Measurements from ENCODE around the gene DIO1.
"Not testable (repeated sequence)": the region's sequence is repeated elsewhere in the genome, so short reads cannot be mapped to it uniquely, and the experiment has no call there.

The DIO1 gene

DNA sequence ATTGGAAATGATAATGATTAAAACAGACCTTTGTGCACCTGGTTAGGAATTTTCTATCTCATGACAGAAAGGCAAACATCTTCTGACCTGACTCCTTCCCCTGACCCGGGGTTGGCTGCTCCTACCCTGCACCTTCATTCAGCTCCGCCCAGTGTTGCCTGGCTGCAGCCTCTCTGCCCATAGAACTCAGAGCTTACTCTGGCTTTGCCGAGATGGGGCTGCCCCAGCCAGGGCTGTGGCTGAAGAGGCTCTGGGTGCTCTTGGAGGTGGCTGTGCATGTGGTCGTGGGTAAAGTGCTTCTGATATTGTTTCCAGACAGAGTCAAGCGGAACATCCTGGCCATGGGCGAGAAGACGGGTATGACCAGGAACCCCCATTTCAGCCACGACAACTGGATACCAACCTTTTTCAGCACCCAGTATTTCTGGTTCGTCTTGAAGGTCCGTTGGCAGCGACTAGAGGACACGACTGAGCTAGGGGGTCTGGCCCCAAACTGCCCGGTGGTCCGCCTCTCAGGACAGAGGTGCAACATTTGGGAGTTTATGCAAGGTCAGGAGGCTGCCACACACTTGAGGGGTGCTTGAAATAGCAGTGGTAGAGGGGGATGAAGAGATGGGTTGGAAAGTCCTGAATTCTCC is at the start of gene DIO1:
DIO1 (plus strand) TSS at position 189 of the 638 bp plus-strand sequence; CDS start at position 213, 24 bp downstream.
- no peaks in the 10 kb centered on the region for H3K27me3 Mint-ChIP-seq
- H3K36me3 Mint-ChIP-seq (ENCODE audit: low read depth) = peaks cover 6% of the 10 kb centered on the region
- H3K9me3 Mint-ChIP-seq = no peaks in the 10 kb centered on the region
- no peak within 1 kb of the TSS for H3K27ac Mint-ChIP-seq
- H3K4me3 Mint-ChIP-seq = no peak within 1 kb of the TSS
- peaks cover 20% of the 10 kb centered on the region for H3K4me1 Mint-ChIP-seq (ENCODE audit: low read depth)
- DNase-seq = no peak

DNA sequence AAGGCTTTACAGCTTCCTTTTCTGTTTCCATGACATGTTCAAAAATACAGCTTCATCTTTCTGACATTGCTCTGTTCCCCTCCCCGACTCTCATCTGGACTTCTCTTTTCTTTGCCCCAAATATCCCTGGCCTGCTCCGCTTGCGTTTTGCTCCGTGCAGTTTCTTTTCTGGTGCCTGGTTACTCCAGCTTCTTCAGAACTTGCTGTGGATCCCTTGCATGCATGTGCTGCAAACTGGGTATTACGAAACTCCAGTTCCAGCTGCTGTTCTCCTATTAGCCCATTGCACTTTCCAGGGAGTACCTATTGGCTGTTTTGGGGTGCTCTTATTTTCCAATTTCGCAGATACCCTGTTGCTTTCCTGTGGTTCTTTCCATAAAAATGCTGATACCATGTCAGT is 46.0 kb upstream of the DIO1 start:
- H3K4me3 Mint-ChIP-seq = no peak overlapping the region
- H3K36me3 Mint-ChIP-seq (ENCODE audit: low read depth) = peaks cover 25% of the 10 kb centered on the region
- H3K9me3 Mint-ChIP-seq = no peaks in the 10 kb centered on the region
- no peak overlapping the region for H3K27ac Mint-ChIP-seq
- H3K4me1 Mint-ChIP-seq (ENCODE audit: low read depth) = no peaks in the 10 kb centered on the region
- no peaks in the 10 kb centered on the region for H3K27me3 Mint-ChIP-seq
- DNase-seq = no peak

DNA sequence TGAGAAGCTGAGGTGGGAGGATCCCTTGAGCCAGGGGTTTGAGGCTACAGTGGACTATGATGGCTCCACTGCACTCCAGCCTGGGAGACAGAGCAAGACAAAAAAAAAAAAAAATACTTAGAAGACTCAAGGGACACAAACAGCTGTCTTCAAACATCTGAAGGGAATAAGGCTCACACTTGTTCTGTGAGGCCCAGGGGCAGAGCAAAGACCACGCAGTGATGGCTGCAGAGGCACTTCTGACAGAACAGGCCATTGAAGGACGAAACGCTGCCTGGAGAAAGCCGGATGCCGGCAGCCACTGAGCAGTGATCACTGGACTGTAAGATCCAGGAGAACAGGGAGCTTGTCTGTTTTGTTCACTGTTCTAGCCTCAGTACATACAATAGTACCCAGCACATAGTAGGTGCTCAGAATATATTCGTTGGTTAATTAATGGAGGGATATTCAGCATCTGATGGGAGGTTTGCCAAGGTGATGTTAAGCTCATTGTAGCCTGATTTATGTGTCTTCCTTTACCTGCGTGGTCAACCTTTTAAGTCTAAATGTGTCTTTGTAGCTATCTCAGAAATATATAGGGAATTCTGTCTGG is 43.8 kb upstream of the DIO1 start:
- Mint-ChIP-seq H3K9me3 (no peaks in the 10 kb centered on the region), H3K36me3 (ENCODE audit: low read depth) (peaks cover 42% of the 10 kb centered on the region), H3K4me3 (no peak overlapping the region), H3K27ac (no peak overlapping the region), H3K27me3 (no peaks in the 10 kb centered on the region), H3K4me1 (ENCODE audit: low read depth) (no peaks in the 10 kb centered on the region)
- no peak for DNase-seq

DNA sequence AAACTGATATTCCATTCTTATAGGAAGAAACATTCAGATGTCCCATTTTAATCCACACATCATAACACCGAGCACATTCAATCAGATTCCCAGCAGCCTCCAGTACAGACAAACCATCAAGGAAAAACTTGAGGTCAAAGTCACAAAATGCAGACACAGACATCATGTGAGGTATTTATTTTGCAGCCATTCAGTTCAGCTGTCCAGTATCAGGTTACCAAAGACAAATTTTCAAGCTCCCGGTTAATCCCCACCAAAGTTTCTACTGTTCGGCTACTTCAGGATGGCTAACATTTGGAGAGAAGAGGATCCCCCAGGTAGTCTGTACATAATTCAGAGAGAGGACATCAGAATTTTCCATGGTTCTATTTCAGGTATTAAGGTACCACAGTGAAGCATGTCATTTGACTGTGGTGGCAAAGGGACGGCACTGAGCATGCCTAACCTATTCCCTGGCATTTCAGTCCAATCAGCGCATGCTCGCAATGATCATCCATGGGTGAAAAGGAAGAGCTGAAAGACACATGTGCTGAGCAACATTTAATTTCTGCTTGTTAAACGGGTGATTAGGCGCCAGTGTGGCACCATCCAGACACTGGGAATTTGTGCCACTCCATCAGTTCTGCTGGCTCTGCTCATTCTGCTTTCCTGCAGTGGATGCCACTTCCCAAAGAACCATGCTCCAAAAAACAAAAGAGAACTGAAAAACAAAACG is 42.3 kb upstream of the DIO1 start:
- no peak for DNase-seq
- no peak overlapping the region for H3K4me3 Mint-ChIP-seq
- H3K9me3 Mint-ChIP-seq = no peaks in the 10 kb centered on the region
- no peaks in the 10 kb centered on the region for H3K4me1 Mint-ChIP-seq (ENCODE audit: low read depth)
- no peaks in the 10 kb centered on the region for H3K27me3 Mint-ChIP-seq
- no peak overlapping the region for H3K27ac Mint-ChIP-seq
- peaks cover 55% of the 10 kb centered on the region for H3K36me3 Mint-ChIP-seq (ENCODE audit: low read depth)

DNA sequence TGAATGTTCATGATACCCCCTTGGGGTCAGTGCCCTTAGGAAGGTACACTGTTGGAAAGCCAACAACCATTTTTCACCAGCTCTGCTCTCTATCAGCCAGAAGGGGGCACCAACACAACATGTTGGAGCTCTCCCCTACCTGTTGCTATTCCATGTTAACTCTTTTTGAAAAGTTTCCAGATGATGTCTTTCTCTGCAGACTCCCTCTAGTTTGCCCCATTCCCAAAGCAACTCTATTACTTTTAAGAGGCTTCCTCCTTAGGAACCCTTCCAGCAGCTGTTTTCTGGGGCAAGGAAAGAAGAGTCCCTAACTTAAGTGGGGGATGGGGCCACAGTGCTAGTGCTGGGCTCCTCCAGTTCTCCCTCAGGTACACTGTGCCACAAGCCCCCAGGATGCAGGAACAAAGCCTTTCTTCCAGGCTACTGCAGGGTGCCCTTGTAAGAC is 33.0 kb upstream of the DIO1 start:
- Mint-ChIP-seq H3K4me1 (ENCODE audit: low read depth) (peaks cover 10% of the 10 kb centered on the region), H3K27me3 (no peaks in the 10 kb centered on the region), H3K27ac (no peak overlapping the region), H3K36me3 (ENCODE audit: low read depth) (peaks cover 39% of the 10 kb centered on the region), H3K9me3 (no peaks in the 10 kb centered on the region), H3K4me3 (no peak overlapping the region)
- peak; percentile 35 for DNase-seq

DNA sequence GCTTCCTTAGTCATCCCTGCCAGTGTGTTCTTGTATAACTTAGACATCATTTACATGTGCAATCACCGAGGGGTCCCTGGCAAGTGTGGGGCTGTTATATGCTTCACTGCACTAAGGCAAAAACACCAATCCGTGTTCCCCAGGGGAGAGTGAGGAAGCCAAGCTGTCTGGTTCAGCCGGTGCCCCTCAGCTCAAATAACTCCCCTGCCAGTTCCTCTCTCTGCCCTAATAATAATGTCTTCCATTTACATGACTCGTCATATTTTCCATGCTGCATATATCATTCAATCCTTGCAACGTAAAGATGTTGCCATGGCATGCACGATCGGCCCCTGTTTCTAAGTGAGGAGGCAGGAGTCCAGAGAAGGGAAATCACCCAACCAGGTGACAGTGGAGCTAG is 31.5 kb upstream of the DIO1 start:
- DNase-seq = no peak
- Mint-ChIP-seq H3K4me3 (no peak overlapping the region), H3K27me3 (no peaks in the 10 kb centered on the region), H3K36me3 (ENCODE audit: low read depth) (peaks cover 39% of the 10 kb centered on the region), H3K27ac (peak overlapping the region; percentile 42), H3K9me3 (no peaks in the 10 kb centered on the region), H3K4me1 (ENCODE audit: low read depth) (peaks cover 10% of the 10 kb centered on the region)

DNA sequence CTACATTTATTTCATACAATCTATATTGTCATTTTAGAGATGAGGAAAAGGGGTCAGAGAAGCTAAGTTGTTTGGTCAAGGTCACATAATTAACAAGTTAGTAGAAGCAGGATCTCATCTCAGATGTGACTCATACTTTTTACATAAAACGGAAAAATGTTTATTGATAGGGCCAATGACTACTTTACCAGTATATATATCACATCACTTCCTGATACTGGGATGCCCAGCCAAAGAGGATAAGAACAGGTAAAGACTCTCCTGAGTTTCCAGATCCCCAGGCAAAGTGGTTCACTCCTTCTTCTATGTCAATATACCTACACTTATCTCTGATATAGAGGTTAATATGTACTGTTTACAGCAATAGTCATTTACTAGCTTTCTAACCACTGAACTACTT is 25.4 kb upstream of the DIO1 start:
- Mint-ChIP-seq H3K27ac (peak overlapping the region; percentile 27), H3K36me3 (ENCODE audit: low read depth) (peaks cover 70% of the 10 kb centered on the region), H3K4me1 (ENCODE audit: low read depth) (peaks cover 1% of the 10 kb centered on the region), H3K9me3 (no peaks in the 10 kb centered on the region), H3K4me3 (no peak overlapping the region), H3K27me3 (no peaks in the 10 kb centered on the region)
- no peak for DNase-seq

DNA sequence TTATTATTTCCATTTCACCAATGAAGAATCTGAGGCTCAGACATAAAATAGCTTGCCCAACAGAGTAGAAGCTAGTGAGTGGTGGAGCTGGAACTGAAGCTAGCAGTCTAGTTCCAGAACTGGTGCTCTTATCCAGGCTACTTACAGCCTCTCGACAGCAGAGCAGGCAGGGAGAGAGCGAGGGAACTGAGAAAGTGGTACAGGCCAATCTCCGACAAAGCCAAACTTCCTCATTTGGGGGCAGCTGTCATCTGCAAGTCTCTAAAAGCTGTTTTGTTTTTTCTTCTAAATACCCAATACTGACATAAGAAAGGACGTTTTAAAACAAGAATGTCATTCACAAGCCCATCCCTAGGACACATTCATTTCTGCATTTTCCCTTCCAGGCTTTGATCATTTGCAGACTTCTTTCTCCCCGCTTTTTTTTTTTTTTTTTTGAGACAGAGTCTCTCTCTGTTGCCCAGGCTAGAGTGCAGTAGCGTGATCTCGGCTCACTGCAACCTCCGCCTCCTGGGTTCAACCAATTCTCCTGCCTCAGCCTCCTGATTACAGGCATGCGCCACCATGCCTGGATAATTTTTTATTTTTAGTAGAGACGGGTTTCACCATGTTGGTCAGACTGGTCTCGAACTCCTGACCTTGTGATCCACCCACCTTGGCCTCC is 24.4 kb upstream of the DIO1 start:
- no peak for DNase-seq
- no peaks in the 10 kb centered on the region for H3K27me3 Mint-ChIP-seq
- peaks cover 70% of the 10 kb centered on the region for H3K36me3 Mint-ChIP-seq (ENCODE audit: low read depth)
- no peaks in the 10 kb centered on the region for H3K9me3 Mint-ChIP-seq
- peaks cover 1% of the 10 kb centered on the region for H3K4me1 Mint-ChIP-seq (ENCODE audit: low read depth)
- no peak overlapping the region for H3K27ac Mint-ChIP-seq
- no peak overlapping the region for H3K4me3 Mint-ChIP-seq

DNA sequence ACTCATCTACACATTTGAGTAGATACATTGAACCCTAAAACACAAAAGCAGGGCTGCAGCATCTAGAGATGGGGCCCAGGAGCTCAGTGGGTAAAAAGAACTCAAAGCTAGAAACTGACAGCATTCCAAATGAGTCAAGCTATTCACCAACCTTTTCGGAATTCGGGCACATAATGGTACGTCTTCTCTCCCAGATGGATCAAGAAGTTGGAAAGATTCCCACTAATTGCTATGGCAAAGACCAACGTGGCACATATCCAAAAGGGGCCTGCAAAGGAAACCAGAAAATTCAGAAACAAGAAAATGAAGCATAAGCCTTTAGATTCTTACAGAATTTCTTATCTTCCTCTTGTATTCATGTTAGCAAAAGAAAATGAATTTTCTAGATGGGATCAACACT is 22.8 kb upstream of the DIO1 start:
- Mint-ChIP-seq H3K4me3 (no peak overlapping the region), H3K27me3 (no peaks in the 10 kb centered on the region), H3K27ac (no peak overlapping the region), H3K36me3 (ENCODE audit: low read depth) (peaks cover 76% of the 10 kb centered on the region), H3K9me3 (no peaks in the 10 kb centered on the region), H3K4me1 (ENCODE audit: low read depth) (peaks cover 1% of the 10 kb centered on the region)
- DNase-seq = no peak

DNA sequence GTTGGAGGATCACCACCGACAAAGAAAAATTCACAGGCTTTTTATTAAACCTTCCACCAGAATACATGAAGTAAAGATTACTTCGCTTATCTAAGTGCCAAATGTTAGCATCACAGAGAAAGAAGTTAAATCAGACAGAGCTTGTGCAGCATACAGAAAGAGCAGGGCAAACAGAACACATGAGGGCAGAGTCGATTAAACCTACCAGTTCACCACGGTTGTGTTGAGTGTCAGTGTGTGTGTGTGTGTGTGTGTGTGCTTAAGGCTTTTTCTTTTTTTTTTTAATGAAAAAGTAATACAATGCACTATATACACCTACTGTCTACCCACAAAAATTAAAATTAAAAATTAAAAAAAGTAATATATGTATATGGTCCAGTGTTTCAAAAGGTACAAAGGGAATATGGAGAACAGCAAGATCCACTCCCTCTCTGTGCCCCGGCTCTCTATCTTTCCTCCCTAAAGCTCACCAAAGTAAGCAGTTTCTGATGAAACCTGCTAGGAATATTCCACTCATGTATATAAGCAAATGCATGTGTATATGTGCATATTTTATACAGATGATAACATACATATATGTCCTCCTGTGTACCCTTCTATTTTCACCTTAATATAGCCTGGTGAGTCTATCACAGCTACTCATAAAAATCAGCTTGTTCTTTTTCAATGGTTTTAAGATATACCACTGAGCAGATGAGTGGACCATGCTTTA is 22.1 kb upstream of the DIO1 start:
- Mint-ChIP-seq H3K27me3 (no peaks in the 10 kb centered on the region), H3K27ac (no peak overlapping the region), H3K4me3 (no peak overlapping the region), H3K4me1 (ENCODE audit: low read depth) (peaks cover 1% of the 10 kb centered on the region), H3K9me3 (no peaks in the 10 kb centered on the region), H3K36me3 (ENCODE audit: low read depth) (peaks cover 76% of the 10 kb centered on the region)
- no peak for DNase-seq

DNA sequence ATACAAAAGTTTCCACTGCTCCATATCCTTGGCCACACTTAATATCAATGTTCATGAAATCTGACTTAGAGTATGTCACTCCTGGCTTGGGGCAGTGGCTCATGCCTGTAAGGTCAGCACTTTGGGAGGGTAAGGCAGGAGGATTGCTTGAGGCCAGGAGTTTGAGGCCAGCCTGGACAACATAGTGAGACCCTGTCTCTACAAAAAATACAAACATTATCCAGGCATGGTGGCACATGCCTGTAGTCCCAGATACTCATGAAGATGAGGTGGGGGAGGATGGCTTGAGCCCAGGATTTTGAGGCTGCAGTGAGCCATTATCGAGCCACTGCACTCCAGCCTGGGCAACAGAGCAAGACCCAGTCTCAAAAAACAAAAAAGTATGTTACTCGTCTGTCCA is 18.8 kb upstream of the DIO1 start:
- not testable (repeated sequence) for H3K4me3 Mint-ChIP-seq; H3K4me1 Mint-ChIP-seq (ENCODE audit: low read depth); H3K27ac Mint-ChIP-seq; H3K9me3 Mint-ChIP-seq; H3K27me3 Mint-ChIP-seq; DNase-seq
- peaks cover 71% of the 10 kb centered on the region for H3K36me3 Mint-ChIP-seq (ENCODE audit: low read depth)

DNA sequence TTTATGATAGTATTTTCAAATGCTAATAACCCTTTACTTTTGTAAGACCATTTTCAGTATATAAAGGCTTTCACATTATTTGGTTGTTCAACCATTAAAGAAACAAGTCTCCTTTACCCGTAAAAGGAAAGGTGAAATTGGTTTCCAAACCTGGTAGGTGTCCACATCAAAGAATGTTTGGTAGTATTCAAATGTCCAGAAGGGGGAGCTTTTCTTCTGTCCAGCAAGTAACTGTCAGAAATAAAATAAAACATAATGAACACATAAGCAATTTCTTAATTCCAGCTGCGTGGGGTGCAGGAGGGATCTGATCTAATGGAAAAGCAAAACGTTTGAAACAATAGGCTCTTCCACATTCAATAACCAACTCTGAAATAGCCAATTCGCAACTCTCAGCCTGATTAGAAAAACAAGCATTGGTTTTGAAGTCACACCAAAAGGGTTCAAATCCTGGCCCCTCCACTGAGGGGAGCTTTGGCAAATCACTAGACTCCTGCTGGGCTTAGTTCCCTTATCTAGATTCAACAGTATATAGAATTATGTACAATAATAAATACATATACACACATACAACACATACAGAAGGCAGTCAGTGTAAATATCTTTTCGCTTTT is 15.4 kb upstream of the DIO1 start:
- Mint-ChIP-seq H3K9me3 (peaks cover 3% of the 10 kb centered on the region), H3K27ac (no peak overlapping the region), H3K27me3 (no peaks in the 10 kb centered on the region), H3K4me3 (no peak overlapping the region), H3K36me3 (ENCODE audit: low read depth) (peaks cover 74% of the 10 kb centered on the region), H3K4me1 (ENCODE audit: low read depth) (peaks cover 6% of the 10 kb centered on the region)
- DNase-seq = no peak

DNA sequence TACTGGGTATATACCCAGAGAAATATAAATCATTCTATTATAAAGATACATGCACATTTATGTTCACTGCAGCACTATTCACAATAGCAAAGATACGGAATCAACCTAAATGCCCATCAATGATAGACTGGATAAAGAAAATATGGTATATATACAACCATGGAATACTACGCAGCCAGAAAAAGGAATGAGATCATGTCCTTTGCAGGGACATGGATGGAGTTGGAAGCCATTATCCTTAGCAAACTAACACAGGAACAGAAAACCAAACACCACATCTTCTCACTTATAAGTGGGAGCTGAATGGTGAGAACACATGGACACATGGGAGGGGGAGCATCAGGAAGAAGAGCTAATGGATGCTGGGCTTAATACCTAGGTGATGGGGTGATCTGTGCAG is 12.1 kb upstream of the DIO1 start:
- H3K4me3 Mint-ChIP-seq; H3K27ac Mint-ChIP-seq; H3K27me3 Mint-ChIP-seq; H3K9me3 Mint-ChIP-seq; DNase-seq; H3K4me1 Mint-ChIP-seq (ENCODE audit: low read depth): not testable (repeated sequence)
- H3K36me3 Mint-ChIP-seq (ENCODE audit: low read depth) = peaks cover 77% of the 10 kb centered on the region

DNA sequence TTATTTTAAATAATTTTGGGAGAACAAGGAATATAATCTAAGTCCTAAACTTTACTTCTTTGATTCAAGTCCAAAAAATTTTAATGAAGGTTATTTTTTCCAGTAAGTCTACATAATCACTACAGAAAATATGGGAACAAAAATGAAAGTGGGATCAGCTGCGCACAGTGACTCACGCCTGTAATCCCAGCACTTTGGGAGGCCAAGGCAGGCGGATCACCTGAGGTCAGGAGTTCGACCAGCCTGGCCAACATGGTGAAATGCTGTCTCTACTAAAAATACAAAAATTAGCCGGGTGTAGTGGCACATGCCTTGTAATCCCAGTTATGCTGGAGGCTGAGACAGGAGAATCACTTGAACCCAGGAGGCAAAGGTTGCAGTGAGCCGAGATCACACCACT is 10.4 kb upstream of the DIO1 start:
- not testable (repeated sequence) for H3K27ac Mint-ChIP-seq, DNase-seq, H3K9me3 Mint-ChIP-seq, H3K4me3 Mint-ChIP-seq, H3K27me3 Mint-ChIP-seq
- Mint-ChIP-seq H3K36me3 (ENCODE audit: low read depth) (peaks cover 69% of the 10 kb centered on the region), H3K4me1 (ENCODE audit: low read depth) (peaks cover 23% of the 10 kb centered on the region)
